HUES64 (cell line): ENCODE results near the gene MYO10.
"Not testable (repeated sequence)": the region's sequence is repeated elsewhere in the genome, so short reads cannot be mapped to it uniquely, and the experiment has no call there.

ENCODE experiments used
- H3K27ac ChIP-seq: 2 replicates; pipeline ENCODE4 v1.7.0; 2013; ENCODE audit warnings: low read depth, low read length, inconsistent platforms
- H3K27me3 ChIP-seq: 2 replicates; pipeline ENCODE4 v1.6.1; 2013; ENCODE audit warnings: mild to moderate bottlenecking, low read length; ENCODE audit not compliant: insufficient read depth
- H3K36me3 ChIP-seq: 2 replicates; pipeline ENCODE4 v1.6.1; 2013; ENCODE audit warnings: mild to moderate bottlenecking, low read length; ENCODE audit not compliant: insufficient read depth
- H3K4me1 ChIP-seq: 2 replicates; pipeline ENCODE4 v1.6.1; 2013; ENCODE audit warnings: mild to moderate bottlenecking, low read length, moderate library complexity; ENCODE audit not compliant: insufficient read depth
- H3K4me3 ChIP-seq: 2 replicates; pipeline ENCODE4 v1.5.1; 2013; ENCODE audit warnings: mild to moderate bottlenecking, low read length, moderate library complexity
- H3K9ac ChIP-seq: 2 replicates; pipeline ENCODE4 v1.6.1; 2013; ENCODE audit warnings: mild to moderate bottlenecking, low read depth, low read length
- H3K9me3 ChIP-seq: 2 replicates; pipeline ENCODE4 v1.6.1; 2013; ENCODE audit warnings: low read depth, low read length; ENCODE audit not compliant: insufficient read depth
- WGBS: fragments of 150-250, 120-280 bp; methylation state at CpG from one replicate; pipeline ENCODE4 v1.1.7; 2013; ENCODE audit warnings: missing lambda C conversion rate; 5-methylcytosine and 5-hydroxymethylcytosine counted together

The MYO10 gene

DNA sequence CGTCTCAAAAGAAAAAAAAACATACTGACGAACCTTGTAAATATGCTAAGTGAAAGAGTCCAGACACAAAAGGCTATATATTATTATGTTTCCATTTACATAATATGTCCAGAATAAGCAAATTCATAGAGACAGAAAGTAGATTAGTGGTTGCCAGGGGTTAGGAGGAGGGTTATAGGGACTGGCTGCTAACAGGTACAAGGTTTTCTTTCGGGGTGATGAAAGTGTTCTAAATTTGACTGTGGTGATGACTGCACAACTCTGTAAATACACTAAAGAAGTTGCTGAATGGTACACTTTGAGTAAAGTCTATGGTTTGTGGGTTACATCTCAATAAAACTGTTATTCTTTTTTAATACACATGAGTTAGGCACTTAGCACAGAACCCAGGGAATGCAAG lies 98.8 kb downstream of the MYO10 start:
- 76% methylated on average over 2 of the region's 3 CpGs for WGBS
- H3K9me3 ChIP-seq, result no peaks in the 10 kb centered on the region

DNA sequence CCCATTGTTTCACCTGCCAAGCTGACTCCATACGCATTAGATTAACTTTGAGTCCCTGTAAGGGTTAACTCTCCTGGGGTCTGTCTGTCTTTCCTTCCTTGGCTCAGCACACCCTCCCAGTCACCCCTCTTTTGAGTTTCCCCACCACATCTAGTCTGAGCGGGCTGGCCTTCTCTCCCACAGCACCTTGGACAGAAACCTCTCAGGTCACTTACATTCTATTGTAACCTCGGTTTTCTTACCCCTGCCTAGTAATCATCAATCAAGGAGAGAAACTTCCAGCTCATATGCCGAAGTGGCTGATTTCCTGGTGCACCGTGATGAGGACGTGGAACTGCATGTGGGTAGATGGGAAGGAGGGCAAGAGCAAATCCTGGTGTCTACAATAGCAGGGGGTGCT lies 102.1 kb downstream of the MYO10 start:
- peaks cover 5% of the 10 kb centered on the region for H3K4me1 ChIP-seq
- no peaks in the 10 kb centered on the region for H3K27me3 ChIP-seq
- no peaks in the 10 kb centered on the region for H3K9me3 ChIP-seq
- H3K4me3 ChIP-seq, result no peak overlapping the region
- WGBS, result 87% methylated on average over 6 of the region's 6 CpGs
- H3K27ac ChIP-seq, result no peak overlapping the region
- no peak overlapping the region for H3K9ac ChIP-seq
- H3K36me3 ChIP-seq, result no peaks in the 10 kb centered on the region

More for the DNA sequence above, 98.8 kb downstream of the MYO10 start:
- Histone ChIP-seq H3K9ac (no peak overlapping the region), H3K27ac (no peak overlapping the region), H3K36me3 (no peaks in the 10 kb centered on the region), H3K4me1 (peaks cover 5% of the 10 kb centered on the region), H3K4me3 (no peak overlapping the region), H3K27me3 (no peaks in the 10 kb centered on the region)

DNA sequence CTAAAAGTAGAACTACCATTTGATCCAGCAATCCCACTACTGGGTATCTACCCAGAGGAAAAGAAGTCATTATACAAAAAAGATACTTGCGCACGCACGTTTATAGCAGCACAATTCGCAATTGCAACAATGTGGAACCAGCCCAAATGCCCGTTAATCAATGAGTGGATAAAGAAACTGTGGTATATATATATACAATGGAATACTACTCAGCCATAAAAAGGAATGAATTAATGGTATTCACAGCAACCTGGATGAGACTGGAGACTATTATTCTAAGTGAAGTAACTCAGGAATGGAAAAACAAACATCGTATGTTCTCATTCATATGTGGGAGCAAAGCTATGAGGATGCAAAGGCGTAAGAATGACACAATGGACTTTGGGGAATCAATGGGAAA lies 104.8 kb downstream of the MYO10 start:
- H3K36me3 ChIP-seq, H3K27ac ChIP-seq, H3K9me3 ChIP-seq, H3K27me3 ChIP-seq, H3K4me3 ChIP-seq, H3K9ac ChIP-seq, H3K4me1 ChIP-seq: not testable (repeated sequence)
- over 99% methylated on average over 6 of the region's 7 CpGs for WGBS

DNA sequence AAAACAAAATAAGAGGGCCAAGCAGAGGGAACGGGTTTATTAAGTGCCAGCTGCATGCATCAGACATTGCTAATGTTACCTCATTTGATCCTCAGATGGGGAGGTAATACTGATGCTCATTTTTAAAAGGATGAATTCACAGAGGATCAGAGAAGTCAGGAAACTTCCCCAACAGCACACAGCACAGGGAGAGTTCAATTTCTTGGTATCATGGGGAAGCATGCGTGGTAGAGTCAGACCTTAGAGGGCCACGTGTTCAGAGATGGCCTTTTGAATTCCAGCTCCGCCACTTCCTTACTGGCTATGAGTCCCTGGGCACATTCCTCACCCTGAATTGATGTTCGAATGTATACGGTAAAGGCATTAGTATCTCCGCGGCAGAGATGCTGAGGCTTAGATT lies 108.3 kb downstream of the MYO10 start:
- no peak overlapping the region for H3K9ac ChIP-seq
- no peaks in the 10 kb centered on the region for H3K9me3 ChIP-seq
- H3K4me3 ChIP-seq, result no peak overlapping the region
- no peaks in the 10 kb centered on the region for H3K36me3 ChIP-seq
- H3K27me3 ChIP-seq, result no peaks in the 10 kb centered on the region
- H3K27ac ChIP-seq, result no peak overlapping the region
- H3K4me1 ChIP-seq, result no peaks in the 10 kb centered on the region
- WGBS, result 91% methylated on average over 8 of the region's 8 CpGs

DNA sequence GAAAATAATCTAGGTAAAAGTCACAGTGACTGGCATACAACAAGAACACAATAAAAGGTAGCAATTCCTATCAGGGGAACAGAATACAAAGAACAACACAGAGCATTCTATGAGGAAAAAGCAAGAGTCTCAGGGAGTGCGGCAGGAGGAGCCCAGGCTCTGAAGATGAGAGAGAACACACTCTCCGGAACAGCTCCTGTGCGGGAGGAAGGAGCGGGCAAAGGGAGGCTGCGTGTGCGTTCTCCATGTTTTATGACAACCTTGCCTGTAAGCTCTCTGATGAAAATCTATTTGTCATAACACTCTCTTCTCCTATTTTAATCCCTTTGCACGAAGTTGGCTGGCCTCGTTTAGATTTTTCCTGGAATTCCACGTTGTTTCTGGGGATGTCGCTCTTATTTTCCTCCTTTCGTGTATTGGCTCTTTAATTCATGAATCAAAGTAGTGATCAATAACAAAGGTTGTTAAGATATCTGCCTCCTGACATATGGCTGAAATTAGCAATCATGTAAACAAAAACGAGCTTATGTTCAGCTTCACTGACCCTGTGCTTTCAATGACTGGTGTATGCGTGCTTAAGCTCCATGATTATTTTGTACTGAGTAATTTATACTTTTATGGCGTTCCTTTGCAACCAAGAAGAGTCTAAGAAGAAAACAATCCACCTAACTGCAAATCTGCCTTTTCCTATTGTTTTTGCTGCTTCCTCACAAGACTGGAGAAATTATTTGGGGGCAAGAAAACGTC lies 109.5 kb downstream of the MYO10 start:
- Histone ChIP-seq H3K9me3 (no peaks in the 10 kb centered on the region), H3K27me3 (no peaks in the 10 kb centered on the region), H3K9ac (no peak overlapping the region), H3K4me1 (no peaks in the 10 kb centered on the region), H3K27ac (no peak overlapping the region), H3K36me3 (no peaks in the 10 kb centered on the region), H3K4me3 (no peak overlapping the region)
- 96% methylated on average over 15 of the region's 15 CpGs for WGBS

DNA sequence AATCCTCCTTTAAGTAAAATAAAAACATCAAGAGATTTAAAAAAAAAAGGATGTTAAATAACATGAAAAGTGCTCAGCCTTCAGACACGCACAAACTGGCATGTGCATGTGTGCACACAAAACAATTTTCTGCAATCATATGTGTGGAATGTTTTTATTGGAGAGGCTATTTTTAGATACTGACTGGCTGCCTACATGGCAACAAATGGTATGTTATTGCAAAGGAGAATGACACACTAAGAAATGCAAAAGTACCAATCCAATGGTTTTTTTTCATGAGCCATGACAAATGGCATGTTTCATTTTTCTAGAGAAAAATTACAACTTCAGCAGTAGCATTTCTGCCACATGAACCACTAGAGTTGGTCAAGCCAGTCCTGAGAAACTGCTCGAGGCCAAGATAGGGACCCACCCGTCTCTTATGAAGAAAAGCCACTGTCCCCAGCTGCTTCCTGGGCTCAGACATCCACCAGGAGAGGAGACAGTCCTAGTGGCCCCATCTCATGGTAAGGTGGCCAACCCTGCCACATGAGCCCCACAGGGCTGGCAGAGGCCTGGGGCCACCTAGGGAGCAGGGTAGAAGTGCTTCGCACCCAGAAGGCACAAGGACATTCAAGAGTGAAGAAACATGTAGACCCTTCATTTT lies 116.4 kb downstream of the MYO10 start:
- Histone ChIP-seq H3K9me3 (no peaks in the 10 kb centered on the region), H3K27me3 (no peaks in the 10 kb centered on the region), H3K4me3 (no peak overlapping the region), H3K27ac (no peak overlapping the region), H3K9ac (no peak overlapping the region), H3K4me1 (no peaks in the 10 kb centered on the region), H3K36me3 (peaks cover 13% of the 10 kb centered on the region; the same call in 1 of the 2 replicates)
- WGBS, result 97% methylated on average over 4 of the region's 4 CpGs

DNA sequence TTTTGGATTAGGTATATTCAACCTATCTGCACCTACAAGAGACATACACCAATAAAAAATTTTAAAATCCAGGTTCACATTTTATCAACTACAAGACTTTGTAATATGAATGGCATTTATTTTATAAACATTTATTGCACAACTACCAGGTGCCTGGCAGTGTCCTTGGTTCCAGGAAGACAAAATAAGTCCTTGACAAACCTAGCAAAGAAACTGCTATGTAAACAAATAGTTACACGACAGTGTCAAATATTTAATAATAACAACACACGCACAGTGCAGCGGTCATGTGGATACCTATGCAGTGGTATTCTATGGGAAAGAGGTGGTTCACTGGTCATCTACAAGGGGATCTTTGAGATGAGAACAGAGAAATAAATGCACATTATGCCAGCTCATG lies 120.7 kb downstream of the MYO10 start:
- Histone ChIP-seq H3K9me3 (no peaks in the 10 kb centered on the region), H3K36me3 (peaks cover 13% of the 10 kb centered on the region; the same call in 1 of the 2 replicates), H3K4me3 (no peak overlapping the region), H3K27me3 (no peaks in the 10 kb centered on the region), H3K4me1 (no peaks in the 10 kb centered on the region), H3K9ac (no peak overlapping the region), H3K27ac (no peak overlapping the region)
- WGBS, result 97% methylated on average over 3 of the region's 3 CpGs

DNA sequence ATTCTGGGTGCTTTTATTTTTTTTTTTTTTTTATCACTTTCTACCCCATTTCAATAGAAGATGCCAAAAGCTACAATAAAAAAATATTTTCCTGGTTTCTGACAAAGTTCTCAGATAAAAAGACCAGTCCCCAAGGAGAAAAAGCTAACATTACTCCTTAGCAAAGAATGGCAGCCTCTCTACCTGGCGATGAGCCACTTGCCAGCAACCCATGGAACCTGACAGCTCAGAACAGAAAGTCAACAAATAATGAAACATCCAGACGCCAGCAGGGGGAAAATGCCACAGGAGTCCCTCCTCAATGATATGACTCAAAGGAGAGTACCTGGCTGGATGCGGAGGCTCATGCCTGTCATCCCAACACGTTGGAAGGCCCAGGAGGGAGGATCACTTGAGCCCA lies 123.2 kb downstream of the MYO10 start:
- Histone ChIP-seq H3K4me1 (no peaks in the 10 kb centered on the region), H3K9me3 (no peaks in the 10 kb centered on the region), H3K9ac (no peak overlapping the region), H3K36me3 (peaks cover 12% of the 10 kb centered on the region; the same call in 1 of the 2 replicates), H3K27ac (no peak overlapping the region), H3K4me3 (no peak overlapping the region), H3K27me3 (no peaks in the 10 kb centered on the region)
- WGBS, result 77% methylated on average over 4 of the region's 4 CpGs

DNA sequence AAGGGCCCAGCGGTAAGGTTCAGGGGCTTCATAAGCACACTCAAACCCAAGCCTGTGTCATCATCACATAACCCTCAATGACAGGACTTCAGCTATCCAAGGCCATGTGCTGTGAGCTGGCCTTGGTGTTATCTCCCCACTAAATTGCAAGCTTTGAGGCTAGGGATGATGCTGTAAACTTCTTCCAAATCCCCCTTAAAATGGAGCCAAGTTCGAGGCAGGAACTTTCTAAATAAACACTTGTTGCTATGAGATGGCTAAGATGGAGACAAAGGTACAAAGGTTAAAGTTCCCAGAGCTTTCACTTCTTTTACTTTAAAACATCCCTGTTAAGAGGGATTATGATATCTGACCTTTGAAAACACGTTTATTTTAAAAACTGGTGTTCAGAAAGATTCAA lies 123.6 kb downstream of the MYO10 start:
- no peak overlapping the region for H3K9ac ChIP-seq
- peaks cover 9% of the 10 kb centered on the region; the same call in 1 of the 2 replicates for H3K36me3 ChIP-seq
- H3K4me3 ChIP-seq, result no peak overlapping the region
- no peaks in the 10 kb centered on the region for H3K4me1 ChIP-seq
- H3K27me3 ChIP-seq, result no peaks in the 10 kb centered on the region
- H3K27ac ChIP-seq, result no peak overlapping the region
- H3K9me3 ChIP-seq, result no peaks in the 10 kb centered on the region
- WGBS, result 100% methylated on average over 2 of the region's 3 CpGs

DNA sequence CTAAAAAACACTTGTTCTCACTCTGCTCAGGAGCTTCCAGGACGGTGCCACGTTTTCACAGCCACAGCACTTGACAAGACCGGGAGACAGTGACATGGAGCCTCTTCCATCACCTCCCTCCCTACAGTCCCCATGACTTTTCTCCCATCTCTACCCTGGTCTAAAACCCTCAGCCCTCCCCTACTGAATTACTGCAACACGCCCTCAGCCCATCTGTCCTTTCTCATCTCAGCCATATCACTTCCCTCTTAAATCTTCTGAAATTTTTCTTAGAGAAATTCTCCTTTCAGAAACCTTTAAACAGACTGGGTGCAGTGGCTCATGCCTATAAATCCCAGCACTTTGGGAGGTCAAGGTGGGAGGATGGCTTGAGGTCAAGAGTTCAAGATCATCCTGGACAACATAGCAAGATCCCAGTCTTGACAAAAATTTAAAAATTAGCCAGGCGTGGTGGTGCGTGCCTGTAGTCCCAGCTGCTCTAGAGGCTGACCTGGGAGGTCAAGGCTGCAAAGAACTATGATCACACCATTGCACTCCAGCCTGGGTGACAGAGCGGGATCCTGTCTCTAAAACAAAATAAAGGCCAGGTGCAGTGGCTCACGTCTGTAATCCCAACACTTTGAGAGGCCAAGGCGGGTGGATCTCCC lies 125.8 kb downstream of the MYO10 start:
- Histone ChIP-seq H3K4me3 (no peak overlapping the region), H3K27ac (no peak overlapping the region)

More for the DNA sequence above, 125.8 kb downstream of the MYO10 start:
- no peak overlapping the region for H3K9ac ChIP-seq
- no peaks in the 10 kb centered on the region for H3K27me3 ChIP-seq
- peaks cover 3% of the 10 kb centered on the region; the same call in 1 of the 2 replicates for H3K36me3 ChIP-seq
- H3K9me3 ChIP-seq, result no peaks in the 10 kb centered on the region
- no peaks in the 10 kb centered on the region; the same call in 1 of the 2 replicates for H3K4me1 ChIP-seq
- 90% methylated on average over 9 of the region's 9 CpGs for WGBS
